B cell (primary cell): ENCODE measurements around the gene STYXL1. TPM values are rescaled to one million over a fixed set of nuclear protein-coding genes. Genes with fewer than 3 reads are reported as not detected.

Experiments used
- ATAC-seq: fragments of 200-7000 bp; cut with Tn5 transposase; one replicate; pipeline ENCODE4 v1.10.0; 2021; ENCODE audit warnings: low read depth, mild to moderate bottlenecking, moderate number of reproducible peaks, moderate library complexity
- CTCF ChIA-PET: fragments of 350-600 bp; sonication (Branson Sonifier 250); formaldehyde crosslinking; loops from one replicate; lab custom pipeline; 2021; ENCODE audit warnings: antibody characterized with exemption, inconsistent platforms; lab: Charles Lee
- POLR2A ChIA-PET: fragments of 350-600 bp; sonication (Branson Sonifier 250); formaldehyde crosslinking; loops from one replicate; lab custom pipeline; 2021; ENCODE audit warnings: antibody characterized with exemption; lab: Charles Lee
- DNase-seq: peaks from one replicate; pipeline ENCODE4 v3.0.0; 2013
- H2AFZ ChIP-seq: 2 replicates; pipeline ENCODE4 v1.6.1; 2012; ENCODE audit warnings: mild to moderate bottlenecking, low read depth, low read length; ENCODE audit not compliant: insufficient read depth, poor library complexity, severe bottlenecking
- H3K27ac ChIP-seq, 2 donors: 1 replicate in 1 of 2; 2 replicates in 1 of 2; pipeline ENCODE4 v1.5.1; 2012 to 2013; ENCODE audit warnings: low read length in 2 of 2, mild to moderate bottlenecking in 2 of 2, moderate library complexity in 1 of 2
- H3K27me3 ChIP-seq, 4 experiments: fragments of 200-600 bp in 1 of 4; sonication (generic) in 1 of 4; replicated peaks in 1 of 4; 1 replicate in 2 of 4; 2 replicates in 2 of 4; pipeline versions ENCODE4 v1.6.1 to v1.7.0; 2013 to 2016; ENCODE audit warnings: low read length in 3 of 4, mild to moderate bottlenecking in 2 of 4, mixed read lengths in 1 of 4, moderate library complexity in 1 of 4; ENCODE audit not compliant: insufficient read depth in 4 of 4, control insufficient read depth in 3 of 4; ENCODE audit errors: control extremely low read depth in 1 of 4
- H3K36me3 ChIP-seq, 2 experiments: replicated peaks in 1 of 2; 1 replicate in 1 of 2; 2 replicates in 1 of 2; pipeline versions ENCODE4 v1.6.1 to v1.7.1; 2013; ENCODE audit warnings: low read length in 1 of 2; ENCODE audit not compliant: insufficient read depth in 2 of 2, control insufficient read depth in 1 of 2; ENCODE audit errors: control extremely low read depth in 1 of 2, extremely low read depth in 1 of 2
- H3K4me1 ChIP-seq, 2 donors: fragments of 200-600 bp in 1 of 2; sonication (generic) in 1 of 2; 1 replicate in 1 of 2; 2 replicates in 1 of 2; pipeline versions ENCODE4 v1.5.1 to v1.6.1; 2013 to 2017; ENCODE audit warnings: low read length in 2 of 2; ENCODE audit not compliant: control insufficient read depth in 2 of 2, insufficient read depth in 2 of 2
- H3K4me2 ChIP-seq: replicated peaks from 2 replicates; pipeline ENCODE3; 2012; ENCODE audit warnings: mild to moderate bottlenecking, low read depth, low read length; ENCODE audit not compliant: poor library complexity, severe bottlenecking
- H3K4me3 ChIP-seq, 5 experiments: fragments of 200-600 bp in 1 of 5; sonication (generic) in 1 of 5; 1 replicate in 3 of 5; 2 replicates in 2 of 5; pipeline versions ENCODE4 v1.5.1 to v1.7.0; 2011 to 2016; ENCODE audit warnings: low read length in 4 of 5, mild to moderate bottlenecking in 4 of 5, low read depth in 2 of 5, control low read depth in 1 of 5, moderate library complexity in 1 of 5; ENCODE audit not compliant: insufficient read depth in 1 of 5; ENCODE audit errors: control extremely low read depth in 1 of 5, extremely low read depth in 1 of 5
- H3K79me2 ChIP-seq: fragments of 200-600 bp; sonication (generic); one replicate; pipeline ENCODE4 v1.6.0; 2016; ENCODE audit warnings: low read length; ENCODE audit not compliant: control insufficient read depth, insufficient read depth
- H3K9ac ChIP-seq: fragments of 200-600 bp; sonication (generic); 2 replicates; pipeline ENCODE4 v1.6.1; 2017; ENCODE audit warnings: mild to moderate bottlenecking, low read length, moderate library complexity
- H3K9me3 ChIP-seq, 3 donors: one replicate each; pipeline versions ENCODE4 v1.6.1 to v1.7.1; 2013; ENCODE audit warnings: low read length in 2 of 3; ENCODE audit not compliant: control insufficient read depth in 2 of 3, insufficient read depth in 1 of 3; ENCODE audit errors: control extremely low read depth in 1 of 3
- H4K20me1 ChIP-seq: 2 replicates; pipeline ENCODE4 v1.6.0; 2012; ENCODE audit warnings: mild to moderate bottlenecking, low read length; ENCODE audit not compliant: insufficient read depth, control insufficient read depth, poor library complexity, severe bottlenecking
- H3K27ac Mint-ChIP-seq: one replicate; pipeline ENCODE4 v1.8.0; 2021; ENCODE audit warnings: mixed read lengths
- H3K27me3 Mint-ChIP-seq: one replicate; pipeline ENCODE4 v1.8.0; 2021; ENCODE audit warnings: mixed read lengths
- H3K4me1 Mint-ChIP-seq: one replicate; pipeline ENCODE4 v1.8.0; 2021; ENCODE audit warnings: mixed read lengths
- H3K4me3 Mint-ChIP-seq: one replicate; pipeline ENCODE4 v1.8.0; 2021; ENCODE audit warnings: mixed read lengths
- H3K9me3 Mint-ChIP-seq: one replicate; pipeline ENCODE4 v1.8.0; 2022; ENCODE audit warnings: mixed read lengths; ENCODE audit not compliant: insufficient read depth
- CTCF ChIP-seq: fragments of 200-600 bp; IDR thresholded peaks from one replicate; pipeline ENCODE4 v1.8.0; 2022; ENCODE audit warnings: antibody characterized with exemption, mild to moderate bottlenecking
- EZH2 ChIP-seq: IDR thresholded peaks from 2 replicates; pipeline ENCODE4 v1.6.1; 2012; ENCODE audit warnings: borderline replicate concordance, low read depth, mild to moderate bottlenecking, moderate library complexity, low read length; ENCODE audit not compliant: insufficient read depth, poor library complexity, severe bottlenecking
- WGBS: methylation state at CpG from one replicate; pipeline ENCODE4 v1.1.5; 2013; ENCODE audit warnings: missing lambda C conversion rate; ENCODE audit not compliant: insufficient coverage; 5-methylcytosine and 5-hydroxymethylcytosine counted together
- intact Hi-C: fragments of 100-400 bp; cut with micrococcal nuclease; formaldehyde crosslinking; loops from one replicate; pipeline ENCODE4 v1.10.0; 2022
- polyA plus RNA-seq: library from polyadenylated mRNA; depleted of rRNA; stranded (reverse); fragments of >200 nt; gene quantifications from 2 replicates; pipeline ENCODE4 v1.2.3, GENCODE V29; 2012
- total RNA-seq, 2 donors: library from RNA; stranded (reverse); fragments of 120-200 nt in 1 of 2; gene quantifications; 1 replicate in 1 of 2; 2 replicates in 1 of 2; pipeline versions ENCODE4 v1.2.3 to v1.2.4, GENCODE V29; 2013 to 2022

The STYXL1 gene
- total and polyA plus RNA-seq, 2 donors (not counting 1 experiment from before 2014, with no cell fraction given) = 15.2 to 29.3 TPM

- no peak overlapping the region for H3K4me2 ChIP-seq
- H3K36me3 ChIP-seq = peaks cover 0 to 22% of the 10 kb centered on the region in 2 experiments
- ATAC-seq (no peak), DNase-seq (peak; percentile 56)
- no peak overlapping the region for H3K9ac ChIP-seq
- H3K27ac ChIP-seq = no peak overlapping the region
- Mint-ChIP-seq H3K4me3 (no peak overlapping the region), H3K4me1 (peaks cover 21% of the 10 kb centered on the region), H3K9me3 (no peaks in the 10 kb centered on the region), H3K27me3 (no peaks in the 10 kb centered on the region), H3K27ac (no peak overlapping the region)
- POLR2A ChIA-PET = no interaction called here
- WGBS = 81% methylated on average over 9 of the region's 31 CpGs
- H3K4me3 ChIP-seq = no peak overlapping the region
- no peaks in the 10 kb centered on the region for H3K9me3 ChIP-seq
- H3K79me2 ChIP-seq = no peaks in the 10 kb centered on the region
- H4K20me1 ChIP-seq = no peaks in the 10 kb centered on the region
- peaks cover 5 to 18% of the 10 kb centered on the region in 2 donors for H3K4me1 ChIP-seq
- H3K27me3 ChIP-seq = no peaks in the 10 kb centered on the region
- CTCF ChIA-PET = interaction anchor here (0.6 kb wide), 1 partner anchor 263 kb away, joined by 3 read pairs; no protein-coding TSS in a partner anchor
- TF ChIP-seq CTCF (no peak), EZH2 (no peak)
- no peak overlapping the region for H2AFZ ChIP-seq
- intact Hi-C loops = no loop called here
These were observed 59.0 kb downstream of the STYXL1 start for GRCh38 chr7:75988568-75989499.
